Measurements from ENCODE around the gene TMC8.
A peak's percentile ranks its signal among the peaks of the same experiment; 100 is the strongest.
"Not testable (repeated sequence)": the region's sequence is repeated elsewhere in the genome, so short reads cannot be mapped to it uniquely, and the experiment has no call there.

Gene TMC8

GRCh38 chr17:78154903-78155811, 24.6 kb downstream of the TMC8 start:
- no peak for DNase-seq (ENCODE audit: low read depth)

- peak; percentile 31 for DNase-seq (ENCODE audit: low read depth)
Measured at GRCh38 chr17:78159575-78160158, 29.1 kb downstream of the TMC8 start.

GRCh38 chr17:78163881-78164747, 33.5 kb downstream of the TMC8 start:
- DNase-seq (ENCODE audit: low read depth) = no peak

GRCh38 chr17:78164748-78165607, 34.4 kb downstream of the TMC8 start:
- DNase-seq (ENCODE audit: low read depth) = no peak

- no peak for DNase-seq (ENCODE audit: low read depth)
Measured at GRCh38 chr17:78166416-78166815, 35.8 kb downstream of the TMC8 start.

GRCh38 chr17:78168242-78168902, 37.8 kb downstream of the TMC8 start, which contains the start of gene SYNGR2:
Gene SYNGR2, plus strand, starts transcription at chr17:78168581. Its CDS starts 36 bp downstream, at chr17:78168617.
- peak; percentile 35 for DNase-seq (ENCODE audit: low read depth)

GRCh38 chr17:78168903-78169793, 38.6 kb downstream of the TMC8 start:
- peak; percentile 32 for DNase-seq (ENCODE audit: low read depth)

GRCh38 chr17:78170692-78171590, 40.4 kb downstream of the TMC8 start:
- no peak for DNase-seq (ENCODE audit: low read depth)

- DNase-seq (ENCODE audit: low read depth) = not testable (repeated sequence)
Measured at GRCh38 chr17:78171591-78172248, 41.1 kb downstream of the TMC8 start.

- no peak for DNase-seq (ENCODE audit: low read depth)
Measured at GRCh38 chr17:78172249-78173051, 41.9 kb downstream of the TMC8 start.

GRCh38 chr17:78173097-78173715, 42.6 kb downstream of the TMC8 start:
- DNase-seq (ENCODE audit: low read depth) = no peak

- DNase-seq (ENCODE audit: low read depth) = no peak
Measured at GRCh38 chr17:78174346-78174869, 43.8 kb downstream of the TMC8 start.

- DNase-seq (ENCODE audit: low read depth) = no peak
Measured at GRCh38 chr17:78174870-78175642, 44.5 kb downstream of the TMC8 start.

GRCh38 chr17:78175643-78175981, 45.0 kb downstream of the TMC8 start:
- DNase-seq (ENCODE audit: low read depth) = no peak

- DNase-seq (ENCODE audit: low read depth) = peak; percentile 43
Measured at GRCh38 chr17:78176548-78177025, 46.0 kb downstream of the TMC8 start.

- DNase-seq (ENCODE audit: low read depth) = peak; percentile 84
Measured at GRCh38 chr17:78179372-78179771, 48.8 kb downstream of the TMC8 start.
